Astrocyte (in vitro differentiated cells and primary cell): Measurements from ENCODE around the gene RALGPS1. TPM values are rescaled to one million over a fixed set of nuclear protein-coding genes. Genes with fewer than 3 reads are reported as not detected.

ENCODE experiments used
- DNase-seq: peaks from one replicate; pipeline ENCODE4 v3.0.0-alpha.2; 2010; ENCODE audit warnings: low read depth
- FAIRE-seq: peaks from 2 replicates; lab custom pipeline; 2011; peaks lifted over from hg19 to GRCh38; lab: Jason Lieb, UNC
- H2AFZ ChIP-seq: 2 replicates; pipeline ENCODE4 v1.6.0; 2012; ENCODE audit warnings: low read depth, low read length, inconsistent platforms
- H3K27ac ChIP-seq: 2 replicates; pipeline ENCODE4 v1.5.1; 2011; ENCODE audit warnings: low read depth, low read length, inconsistent platforms
- H3K27me3 ChIP-seq: 2 replicates; pipeline ENCODE4 v1.6.0; 2011; ENCODE audit warnings: low read length, inconsistent platforms; ENCODE audit not compliant: insufficient read depth
- H3K36me3 ChIP-seq: 2 replicates; pipeline ENCODE4 v1.5.1; 2011; ENCODE audit warnings: low read length, inconsistent platforms; ENCODE audit not compliant: insufficient read depth
- H3K4me1 ChIP-seq: 2 replicates; pipeline ENCODE4 v1.5.1; 2011; ENCODE audit warnings: low read length, inconsistent platforms; ENCODE audit not compliant: insufficient read depth
- H3K4me2 ChIP-seq: 2 replicates; pipeline ENCODE4 v1.6.0; 2012; ENCODE audit warnings: low read length, inconsistent platforms
- H3K4me3 ChIP-seq: 2 replicates; pipeline ENCODE4 v1.5.1; 2011; ENCODE audit warnings: low read depth, mild to moderate bottlenecking, low read length, inconsistent platforms; ENCODE audit not compliant: insufficient read depth
- H3K79me2 ChIP-seq: 2 replicates; pipeline ENCODE4 v1.6.0; 2012; ENCODE audit warnings: mild to moderate bottlenecking, low read length, inconsistent platforms; ENCODE audit not compliant: insufficient read depth
- H3K9ac ChIP-seq: 2 replicates; pipeline ENCODE4 v1.6.0; 2012; ENCODE audit warnings: mild to moderate bottlenecking, low read length, inconsistent platforms
- H3K9me3 ChIP-seq: 2 replicates; pipeline ENCODE4 v1.5.1; 2012; ENCODE audit warnings: low read depth, mild to moderate bottlenecking, low read length, inconsistent platforms; ENCODE audit not compliant: insufficient read depth
- H4K20me1 ChIP-seq: 2 replicates; pipeline ENCODE4 v1.6.0; 2012; ENCODE audit warnings: low read length, inconsistent platforms; ENCODE audit not compliant: insufficient read depth
- H3K27ac Mint-ChIP-seq: one replicate; pipeline ENCODE4 v1.8.0; 2021; ENCODE audit warnings: mild to moderate bottlenecking, mixed read lengths; ENCODE audit not compliant: unreplicated experiment
- H3K27me3 Mint-ChIP-seq: one replicate; pipeline ENCODE4 v1.8.0; 2021; ENCODE audit warnings: low read depth, mixed read lengths; ENCODE audit not compliant: unreplicated experiment
- H3K36me3 Mint-ChIP-seq: one replicate; pipeline ENCODE4 v1.8.0; 2021; ENCODE audit warnings: low read depth, mixed read lengths; ENCODE audit not compliant: unreplicated experiment
- H3K4me1 Mint-ChIP-seq: one replicate; pipeline ENCODE4 v1.8.0; 2021; ENCODE audit warnings: low read depth, mixed read lengths; ENCODE audit not compliant: unreplicated experiment
- H3K4me3 Mint-ChIP-seq: one replicate; pipeline ENCODE4 v1.8.0; 2021; ENCODE audit warnings: mild to moderate bottlenecking, moderate library complexity, mixed read lengths; ENCODE audit not compliant: unreplicated experiment
- H3K9me3 Mint-ChIP-seq: one replicate; pipeline ENCODE4 v1.8.0; 2021; ENCODE audit warnings: mild to moderate bottlenecking, mixed read lengths; ENCODE audit not compliant: unreplicated experiment
- EZH2 ChIP-seq: IDR thresholded peaks from 2 replicates; pipeline ENCODE4 v1.6.1; 2012; ENCODE audit warnings: mild to moderate bottlenecking, low read length, inconsistent platforms; ENCODE audit not compliant: insufficient read depth
- total RNA-seq: library from RNA; stranded (reverse); gene quantifications from 2 replicates; pipeline ENCODE4 v1.2.1, GENCODE V29; 2021
- TF ChIP-seq, protein P1 (sequence below): IDR thresholded peaks from 2 replicates; pipeline ENCODE4 v1.5.1; 2011; ENCODE audit warnings: low read depth, mild to moderate bottlenecking, inconsistent platforms, low read length, moderate library complexity; ENCODE audit not compliant: insufficient read depth

Gene RALGPS1
- total RNA-seq, 1 donor from 2014 or later = 2.8 TPM

DNA sequence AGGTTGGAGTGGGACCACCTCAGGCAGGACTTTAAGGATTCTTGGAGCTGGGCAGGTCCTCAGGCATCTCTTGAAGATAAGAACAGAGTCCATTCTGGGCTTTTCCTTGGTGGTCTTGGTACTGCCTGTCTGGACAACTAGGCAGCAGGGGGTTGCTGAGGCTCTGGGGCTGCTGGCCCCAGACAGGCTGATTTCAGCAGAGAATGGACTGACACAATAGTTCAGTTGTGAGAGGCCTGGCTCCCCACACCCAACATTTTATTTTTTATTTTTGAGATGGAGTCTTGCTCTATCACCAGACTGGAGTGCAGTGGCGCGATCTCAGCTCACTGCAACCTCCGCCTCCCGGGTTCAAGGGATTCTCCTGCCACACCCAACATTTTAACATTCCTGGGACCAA, 203.2 kb downstream of the RALGPS1 start:
- Mint-ChIP-seq H3K27me3 (no peaks in the 10 kb centered on the region), H3K4me3 (no peak overlapping the region), H3K4me1 (peaks cover 26% of the 10 kb centered on the region), H3K27ac (no peak overlapping the region), H3K36me3 (peaks cover 9% of the 10 kb centered on the region), H3K9me3 (no peaks in the 10 kb centered on the region)
- no peaks in the 10 kb centered on the region for H3K9me3 ChIP-seq
- H3K79me2 ChIP-seq = peaks cover 3% of the 10 kb centered on the region
- H3K27ac ChIP-seq = no peak overlapping the region
- peaks cover 15% of the 10 kb centered on the region for H3K4me1 ChIP-seq
- TF ChIP-seq, protein P1, sequence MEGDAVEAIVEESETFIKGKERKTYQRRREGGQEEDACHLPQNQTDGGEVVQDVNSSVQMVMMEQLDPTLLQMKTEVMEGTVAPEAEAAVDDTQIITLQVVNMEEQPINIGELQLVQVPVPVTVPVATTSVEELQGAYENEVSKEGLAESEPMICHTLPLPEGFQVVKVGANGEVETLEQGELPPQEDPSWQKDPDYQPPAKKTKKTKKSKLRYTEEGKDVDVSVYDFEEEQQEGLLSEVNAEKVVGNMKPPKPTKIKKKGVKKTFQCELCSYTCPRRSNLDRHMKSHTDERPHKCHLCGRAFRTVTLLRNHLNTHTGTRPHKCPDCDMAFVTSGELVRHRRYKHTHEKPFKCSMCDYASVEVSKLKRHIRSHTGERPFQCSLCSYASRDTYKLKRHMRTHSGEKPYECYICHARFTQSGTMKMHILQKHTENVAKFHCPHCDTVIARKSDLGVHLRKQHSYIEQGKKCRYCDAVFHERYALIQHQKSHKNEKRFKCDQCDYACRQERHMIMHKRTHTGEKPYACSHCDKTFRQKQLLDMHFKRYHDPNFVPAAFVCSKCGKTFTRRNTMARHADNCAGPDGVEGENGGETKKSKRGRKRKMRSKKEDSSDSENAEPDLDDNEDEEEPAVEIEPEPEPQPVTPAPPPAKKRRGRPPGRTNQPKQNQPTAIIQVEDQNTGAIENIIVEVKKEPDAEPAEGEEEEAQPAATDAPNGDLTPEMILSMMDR = no peak
- TF ChIP-seq EZH2 = no peak
- DNase-seq = no peak
- H2AFZ ChIP-seq = no peak overlapping the region
- no peak overlapping the region for H3K4me2 ChIP-seq
- no peak for FAIRE-seq
- H4K20me1 ChIP-seq = peaks cover 7% of the 10 kb centered on the region
- no peak overlapping the region for H3K4me3 ChIP-seq
- peaks cover 3% of the 10 kb centered on the region for H3K27me3 ChIP-seq
- no peaks in the 10 kb centered on the region for H3K36me3 ChIP-seq
- H3K9ac ChIP-seq = no peak overlapping the region

DNA sequence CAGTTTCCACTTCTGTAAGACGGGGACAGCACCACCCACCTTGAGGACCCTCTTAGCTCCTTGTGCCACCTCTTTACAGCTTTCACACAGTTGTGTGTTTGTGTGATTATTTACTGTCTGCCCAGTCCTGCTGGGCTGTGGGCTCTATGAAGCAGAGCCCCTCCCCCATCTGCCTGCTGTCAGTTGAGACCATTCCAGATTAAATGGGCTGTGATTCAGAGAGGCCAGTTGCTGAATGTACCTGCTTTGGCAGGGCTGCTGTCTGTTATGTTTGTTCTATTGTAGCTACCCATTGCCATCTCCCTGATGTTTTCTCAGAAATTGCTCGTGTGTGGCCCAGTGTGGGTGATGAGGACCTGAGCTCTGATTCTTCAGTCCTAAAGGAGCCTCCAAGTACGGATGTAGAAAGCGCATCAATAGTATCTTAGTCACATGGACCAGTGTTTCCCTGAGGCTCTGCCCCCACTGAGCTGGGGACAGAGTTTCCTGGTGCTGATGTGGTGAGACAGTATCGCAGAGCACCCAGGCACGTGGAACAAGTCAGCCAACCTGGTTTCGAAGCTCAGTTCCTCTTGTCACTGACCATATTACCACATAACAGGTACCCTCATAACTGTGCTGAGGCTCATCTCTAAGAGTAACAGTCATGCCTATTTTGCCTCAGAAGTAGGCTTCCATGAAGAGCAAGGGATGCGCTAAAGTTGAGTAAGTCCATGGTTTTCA, 204.2 kb downstream of the RALGPS1 start:
- H3K4me3 Mint-ChIP-seq = no peak overlapping the region
- Histone ChIP-seq H2AFZ (no peak overlapping the region), H3K27ac (no peak overlapping the region), H4K20me1 (peaks cover 7% of the 10 kb centered on the region), H3K4me3 (no peak overlapping the region), H3K4me1 (peaks cover 21% of the 10 kb centered on the region), H3K9ac (no peak overlapping the region), H3K4me2 (no peak overlapping the region), H3K79me2 (peaks cover 3% of the 10 kb centered on the region), H3K27me3 (peaks cover 3% of the 10 kb centered on the region), H3K36me3 (no peaks in the 10 kb centered on the region), H3K9me3 (no peaks in the 10 kb centered on the region)
- TF ChIP-seq EZH2 = no peak
- TF ChIP-seq, protein P1 = no peak
- DNase-seq (no peak), FAIRE-seq (no peak)
- peaks cover 9% of the 10 kb centered on the region for H3K36me3 Mint-ChIP-seq
- H3K27ac Mint-ChIP-seq = no peak overlapping the region
- no peaks in the 10 kb centered on the region for H3K27me3 Mint-ChIP-seq
- peaks cover 26% of the 10 kb centered on the region for H3K4me1 Mint-ChIP-seq
- no peaks in the 10 kb centered on the region for H3K9me3 Mint-ChIP-seq

DNA sequence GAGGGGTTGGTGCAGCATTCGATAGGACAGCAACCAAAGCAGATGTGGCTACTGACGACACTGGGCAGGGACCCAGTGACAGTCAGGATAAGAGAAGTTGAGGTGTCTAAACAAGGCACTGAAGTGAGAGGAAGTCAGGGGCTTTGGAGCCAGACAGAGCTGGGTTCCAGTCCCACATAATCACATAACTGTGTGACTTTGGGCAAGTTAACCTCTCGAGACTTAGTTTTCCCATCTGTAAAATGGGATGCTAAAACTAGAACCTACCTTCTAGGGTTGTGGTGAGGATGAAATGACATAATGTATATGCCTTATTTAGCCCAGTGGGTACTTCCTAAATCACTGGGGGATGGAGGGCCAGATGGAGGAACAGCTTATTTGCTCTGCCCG, 204.7 kb downstream of the RALGPS1 start:
- Histone ChIP-seq H3K4me2 (no peak overlapping the region), H3K79me2 (peaks cover 3% of the 10 kb centered on the region), H3K4me1 (peaks cover 21% of the 10 kb centered on the region), H4K20me1 (peaks cover 7% of the 10 kb centered on the region), H3K9ac (no peak overlapping the region), H3K27ac (no peak overlapping the region), H3K9me3 (no peaks in the 10 kb centered on the region), H3K27me3 (peaks cover 3% of the 10 kb centered on the region), H3K4me3 (no peak overlapping the region), H3K36me3 (no peaks in the 10 kb centered on the region), H2AFZ (no peak overlapping the region)
- Mint-ChIP-seq H3K9me3 (no peaks in the 10 kb centered on the region), H3K4me1 (peaks cover 26% of the 10 kb centered on the region), H3K36me3 (peaks cover 9% of the 10 kb centered on the region), H3K27me3 (peaks cover under 1% of the 10 kb centered on the region), H3K27ac (no peak overlapping the region), H3K4me3 (no peak overlapping the region)
- FAIRE-seq (no peak), DNase-seq (no peak)
- TF ChIP-seq, protein P1 = no peak
- TF ChIP-seq EZH2 = no peak
